Liver (tissue), 9 donors: ENCODE data around the gene TRPM2. TPM values are rescaled to one million over a fixed set of nuclear protein-coding genes. Genes with fewer than 3 reads are reported as not detected.

Source experiments
- DNase-seq: peaks from one replicate; pipeline ENCODE4 v3.0.0-alpha.2; 2017; ENCODE audit warnings: low spot score
- H3K27ac ChIP-seq, 2 donors: one replicate each; pipeline ENCODE4 v1.7.0; 2013; ENCODE audit warnings: inconsistent platforms in 2 of 2, low read length in 2 of 2, control low read depth in 1 of 2, low read depth in 1 of 2, mild to moderate bottlenecking in 1 of 2
- H3K27me3 ChIP-seq, 4 donors: one replicate each; pipeline versions ENCODE4 v1.6.1 to v1.7.0; 2013; ENCODE audit warnings: low read length in 3 of 4, inconsistent platforms in 1 of 4, mild to moderate bottlenecking in 1 of 4, moderate library complexity in 1 of 4; ENCODE audit not compliant: control insufficient read depth in 4 of 4, insufficient read depth in 4 of 4
- H3K36me3 ChIP-seq, 4 donors: one replicate each; pipeline versions ENCODE4 v1.6.1 to v1.7.0; 2013; ENCODE audit warnings: low read length in 3 of 4, mild to moderate bottlenecking in 3 of 4, low read depth in 1 of 4, moderate library complexity in 1 of 4; ENCODE audit not compliant: control insufficient read depth in 4 of 4, insufficient read depth in 3 of 4
- H3K4me1 ChIP-seq, 4 donors: one replicate each; pipeline versions ENCODE4 v1.6.1 to v1.7.0; 2013; ENCODE audit warnings: low read length in 3 of 4, mild to moderate bottlenecking in 3 of 4, moderate library complexity in 1 of 4; ENCODE audit not compliant: control insufficient read depth in 4 of 4, insufficient read depth in 4 of 4
- H3K4me3 ChIP-seq, 3 donors: one replicate each; pipeline versions ENCODE4 v1.6.1 to v1.7.0; 2013; ENCODE audit warnings: low read length in 3 of 3, control low read depth in 1 of 3, low read depth in 1 of 3, mild to moderate bottlenecking in 1 of 3
- H3K9ac ChIP-seq, 2 donors: one replicate each; pipeline ENCODE4 v1.7.0; 2013; ENCODE audit warnings: low read length in 2 of 2, mild to moderate bottlenecking in 2 of 2, moderate library complexity in 2 of 2, control low read depth in 1 of 2, low read depth in 1 of 2
- H3K9me3 ChIP-seq, 4 donors: one replicate each; pipeline versions ENCODE4 v1.6.1 to v1.7.0; 2013; ENCODE audit warnings: low read length in 3 of 4; ENCODE audit not compliant: control insufficient read depth in 4 of 4
- EGR1 ChIP-seq, 2 donors: IDR thresholded peaks; 2 replicates each; pipeline ENCODE4 v1.6.1; 2016 to 2018; ENCODE audit warnings: antibody characterized with exemption in 2 of 2, low read depth in 2 of 2
- FOXA1 ChIP-seq: IDR thresholded peaks from 2 replicates; pipeline ENCODE4 v1.6.1; 2016; ENCODE audit warnings: antibody characterized with exemption
- HNF4A ChIP-seq, 2 donors: conservative IDR thresholded peaks; 2 replicates each; pipeline ENCODE4 v1.6.1; 2016; ENCODE audit warnings: antibody characterized with exemption in 2 of 2, mild to moderate bottlenecking in 2 of 2
- HNF4G ChIP-seq: IDR thresholded peaks from 2 replicates; pipeline ENCODE4 v1.6.1; 2016; ENCODE audit warnings: antibody characterized with exemption
- JUND ChIP-seq, 2 donors: IDR thresholded peaks; 2 replicates each; pipeline ENCODE4 v1.6.1; 2016; ENCODE audit warnings: antibody characterized with exemption in 2 of 2
- NR2F2 ChIP-seq: IDR thresholded peaks from 2 replicates; pipeline ENCODE4 v1.6.1; 2016; ENCODE audit warnings: antibody characterized with exemption
- RAD21 ChIP-seq, 2 donors: IDR thresholded peaks; 2 replicates each; pipeline ENCODE4 v1.6.1; 2016; ENCODE audit warnings: antibody characterized with exemption in 2 of 2, mild to moderate bottlenecking in 2 of 2
- TAF1 ChIP-seq: conservative IDR thresholded peaks from 2 replicates; pipeline ENCODE4 v1.6.1; 2016; ENCODE audit warnings: antibody characterized with exemption, mild to moderate bottlenecking
- YY1 ChIP-seq: IDR thresholded peaks from 2 replicates; pipeline ENCODE4 v1.6.1; 2016; ENCODE audit warnings: antibody characterized with exemption, mild to moderate bottlenecking
- WGBS: extraction: QIAGEN DNeasy Blood & Tissue Kit; methylation state at CpG from one replicate; pipeline ENCODE4 v1.1.7; 2013; 5-methylcytosine and 5-hydroxymethylcytosine counted together
- polyA plus RNA-seq, 2 donors: library from polyadenylated mRNA; stranded (reverse) in 1 of 2; unstranded in 1 of 2; fragments of 200-250 nt in 1 of 2; fragments of >200 nt in 1 of 2; fragmentation: Nextera tagmentation in 1 of 2; extraction: Ambion mirVana in 1 of 2; gene quantifications; one replicate each; pipeline versions ENCODE4 v1.2.1 to v1.2.3, GENCODE V29; 2013 to 2015
- total RNA-seq, 2 donors: library from RNA; depleted of rRNA; stranded (reverse); fragments of >200 nt; gene quantifications; one replicate each; pipeline ENCODE4 v1.2.3, GENCODE V29; 2014
- TF ChIP-seq, protein P1 (sequence below): IDR thresholded peaks from 2 replicates; pipeline ENCODE4 v1.6.1; 2016; ENCODE audit warnings: antibody characterized with exemption
- TF ChIP-seq, protein P2 (sequence below): fragments of 150-350 bp; IDR thresholded peaks from 2 replicates; pipeline ENCODE4 v1.5.1; 2017; ENCODE audit warnings: improper control_type of control experiment, low read depth, low read length; ENCODE audit not compliant: missing input control
- TF ChIP-seq, protein P3 (sequence below): IDR thresholded peaks from 2 replicates; pipeline ENCODE4 v1.6.1; 2016; ENCODE audit warnings: antibody characterized with exemption
- donor health status: healthy.
- donor health status: healthy.
- donor health status: healthy.
- donor health status: healthy.
- donor health status: healthy.

The TRPM2 gene
- total and polyA plus RNA-seq, 4 donors, result 0.43 to 1.3 (median 0.63) TPM

DNA sequence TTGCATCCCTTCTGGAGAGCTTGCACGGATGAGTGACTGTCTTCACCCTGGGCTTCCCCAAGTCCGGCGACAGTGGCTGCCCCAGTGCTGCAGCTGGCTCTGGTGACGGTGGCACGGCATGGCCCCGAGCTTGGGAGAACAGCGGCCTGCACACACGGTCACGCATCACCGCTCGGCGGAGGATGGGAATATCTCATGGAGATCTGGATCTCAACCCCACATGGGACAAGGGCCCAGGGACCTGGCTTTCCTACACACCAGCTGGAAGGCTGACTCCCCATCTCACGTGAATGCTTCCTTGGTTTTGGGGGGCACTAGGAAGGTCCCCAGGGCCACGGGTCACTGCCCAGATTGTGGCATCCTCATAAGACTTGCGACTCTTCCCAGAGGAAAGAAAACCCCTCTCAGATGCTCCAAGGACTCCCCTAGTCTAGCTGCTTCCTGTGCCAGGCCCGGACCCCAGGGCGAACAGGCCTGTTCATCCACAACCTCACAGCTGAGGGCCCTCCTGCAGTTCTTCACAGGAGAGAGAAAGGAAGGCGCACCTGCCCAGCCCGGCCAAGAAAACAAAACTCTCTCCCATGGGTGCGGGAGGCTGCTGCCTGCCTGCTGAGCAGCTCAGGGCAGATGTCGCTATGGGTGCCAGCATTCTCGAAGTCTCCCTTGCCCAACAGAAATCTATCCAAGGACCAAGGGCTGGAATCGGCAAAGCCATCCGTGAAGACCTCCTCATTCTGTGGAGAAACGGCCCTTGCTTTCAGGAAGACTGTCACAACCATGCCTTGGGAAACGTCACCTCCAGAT is 24.1 kb upstream of the TRPM2 start:
- no peaks in the 10 kb centered on the region for H3K4me1 ChIP-seq
- H3K36me3 ChIP-seq, result peaks cover 5 to 35% (median 16%) of the 10 kb centered on the region in 4 donors
- TF ChIP-seq, protein P1, sequence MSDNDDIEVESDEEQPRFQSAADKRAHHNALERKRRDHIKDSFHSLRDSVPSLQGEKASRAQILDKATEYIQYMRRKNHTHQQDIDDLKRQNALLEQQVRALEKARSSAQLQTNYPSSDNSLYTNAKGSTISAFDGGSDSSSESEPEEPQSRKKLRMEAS, result no peak
- no peak for TF ChIP-seq HNF4A (conservative IDR thresholded peaks at IDR 0.05)
- TF ChIP-seq TAF1, result no peak
- no peak for TF ChIP-seq EGR1 (IDR thresholded peaks at IDR 0.05; ENCODE audit: low read depth in 2 of 2)
- no peak for TF ChIP-seq RAD21 (IDR thresholded peaks at IDR 0.05)
- TF ChIP-seq HNF4G, result no peak
- H3K9ac ChIP-seq, result no peak overlapping the region
- no peaks in the 10 kb centered on the region for H3K9me3 ChIP-seq
- H3K27me3 ChIP-seq, result no peaks in the 10 kb centered on the region
- H3K27ac ChIP-seq, result no peak overlapping the region
- 81% methylated on average over 26 of the region's 26 CpGs for WGBS
- H3K4me3 ChIP-seq, result no peak overlapping the region
- no peak for DNase-seq

DNA sequence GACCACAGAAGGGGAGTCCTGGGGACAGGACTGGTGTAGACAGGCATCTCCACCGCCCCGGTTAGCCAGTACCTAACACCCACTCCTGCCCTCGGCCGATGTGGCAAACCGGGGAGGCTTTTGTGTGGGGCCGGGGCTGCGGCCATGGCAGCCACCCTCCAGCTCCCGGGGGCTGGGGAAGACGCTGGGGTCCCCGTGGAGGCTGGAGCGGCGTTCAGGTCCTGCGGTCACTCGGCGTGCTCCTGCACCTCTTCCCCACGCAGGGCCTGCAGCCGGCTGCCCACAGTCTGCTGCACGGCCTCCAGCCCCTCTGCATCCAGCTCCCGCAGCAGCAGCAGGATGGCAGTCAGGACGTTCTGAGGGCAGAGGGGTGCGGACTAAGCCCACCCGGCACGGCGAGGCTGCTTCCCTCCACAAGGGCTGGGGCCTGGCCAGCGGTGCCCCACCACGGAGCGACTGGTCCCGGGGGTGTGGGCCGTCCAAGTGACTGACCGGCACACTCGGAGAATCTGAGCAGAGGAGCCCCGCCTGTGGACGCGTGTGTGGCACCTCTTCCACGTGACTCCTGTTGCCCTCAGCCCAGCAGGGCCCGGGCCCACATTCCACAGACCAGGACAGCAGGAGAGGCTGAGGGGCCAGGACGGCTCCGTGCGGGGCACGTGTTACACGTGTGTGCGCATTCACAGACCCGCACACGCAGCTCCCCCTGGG is 23.3 kb upstream of the TRPM2 start:
- peaks cover 4 to 27% (median 10%) of the 10 kb centered on the region in 4 donors for H3K36me3 ChIP-seq
- no peak overlapping the region for H3K4me3 ChIP-seq
- no peak for DNase-seq

More for the DNA sequence above, 23.3 kb upstream of the TRPM2 start:
- 93% methylated on average over 44 of the region's 44 CpGs for WGBS
- no peaks in the 10 kb centered on the region for H3K27me3 ChIP-seq
- no peak for TF ChIP-seq EGR1 (IDR thresholded peaks at IDR 0.05; ENCODE audit: low read depth in 2 of 2)
- TF ChIP-seq HNF4A (conservative IDR thresholded peaks at IDR 0.05), result no peak
- TF ChIP-seq, protein P2, sequence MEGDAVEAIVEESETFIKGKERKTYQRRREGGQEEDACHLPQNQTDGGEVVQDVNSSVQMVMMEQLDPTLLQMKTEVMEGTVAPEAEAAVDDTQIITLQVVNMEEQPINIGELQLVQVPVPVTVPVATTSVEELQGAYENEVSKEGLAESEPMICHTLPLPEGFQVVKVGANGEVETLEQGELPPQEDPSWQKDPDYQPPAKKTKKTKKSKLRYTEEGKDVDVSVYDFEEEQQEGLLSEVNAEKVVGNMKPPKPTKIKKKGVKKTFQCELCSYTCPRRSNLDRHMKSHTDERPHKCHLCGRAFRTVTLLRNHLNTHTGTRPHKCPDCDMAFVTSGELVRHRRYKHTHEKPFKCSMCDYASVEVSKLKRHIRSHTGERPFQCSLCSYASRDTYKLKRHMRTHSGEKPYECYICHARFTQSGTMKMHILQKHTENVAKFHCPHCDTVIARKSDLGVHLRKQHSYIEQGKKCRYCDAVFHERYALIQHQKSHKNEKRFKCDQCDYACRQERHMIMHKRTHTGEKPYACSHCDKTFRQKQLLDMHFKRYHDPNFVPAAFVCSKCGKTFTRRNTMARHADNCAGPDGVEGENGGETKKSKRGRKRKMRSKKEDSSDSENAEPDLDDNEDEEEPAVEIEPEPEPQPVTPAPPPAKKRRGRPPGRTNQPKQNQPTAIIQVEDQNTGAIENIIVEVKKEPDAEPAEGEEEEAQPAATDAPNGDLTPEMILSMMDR, result no peak
- TF ChIP-seq JUND (IDR thresholded peaks at IDR 0.05), result no peak
- TF ChIP-seq FOXA1, result no peak
- TF ChIP-seq, protein P3, sequence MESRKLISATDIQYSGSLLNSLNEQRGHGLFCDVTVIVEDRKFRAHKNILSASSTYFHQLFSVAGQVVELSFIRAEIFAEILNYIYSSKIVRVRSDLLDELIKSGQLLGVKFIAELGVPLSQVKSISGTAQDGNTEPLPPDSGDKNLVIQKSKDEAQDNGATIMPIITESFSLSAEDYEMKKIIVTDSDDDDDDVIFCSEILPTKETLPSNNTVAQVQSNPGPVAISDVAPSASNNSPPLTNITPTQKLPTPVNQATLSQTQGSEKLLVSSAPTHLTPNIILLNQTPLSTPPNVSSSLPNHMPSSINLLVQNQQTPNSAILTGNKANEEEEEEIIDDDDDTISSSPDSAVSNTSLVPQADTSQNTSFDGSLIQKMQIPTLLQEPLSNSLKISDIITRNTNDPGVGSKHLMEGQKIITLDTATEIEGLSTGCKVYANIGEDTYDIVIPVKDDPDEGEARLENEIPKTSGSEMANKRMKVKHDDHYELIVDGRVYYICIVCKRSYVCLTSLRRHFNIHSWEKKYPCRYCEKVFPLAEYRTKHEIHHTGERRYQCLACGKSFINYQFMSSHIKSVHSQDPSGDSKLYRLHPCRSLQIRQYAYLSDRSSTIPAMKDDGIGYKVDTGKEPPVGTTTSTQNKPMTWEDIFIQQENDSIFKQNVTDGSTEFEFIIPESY, result no peak
- no peak for TF ChIP-seq NR2F2
- TF ChIP-seq TAF1, result no peak
- no peak for TF ChIP-seq YY1
- H3K27ac ChIP-seq, result no peak overlapping the region
- no peaks in the 10 kb centered on the region for H3K4me1 ChIP-seq
- no peak overlapping the region for H3K9ac ChIP-seq
- H3K9me3 ChIP-seq, result no peaks in the 10 kb centered on the region
